Endothelial cell of umbilical vein (primary cell): ENCODE results near the gene FANCC.

Experiments
- EZH2 ChIP-seq: IDR thresholded peaks from 2 replicates; pipeline ENCODE4 v1.6.1; 2012; ENCODE audit warnings: borderline replicate concordance, low read depth, mild to moderate bottlenecking, moderate library complexity, low read length, inconsistent platforms; ENCODE audit not compliant: severe bottlenecking
- GATA2 ChIP-seq: IDR thresholded peaks from 2 replicates; pipeline ENCODE4 v1.7.0; 2011; ENCODE audit warnings: low read depth, mild to moderate bottlenecking, moderate library complexity, mixed read lengths, low read length; ENCODE audit not compliant: insufficient read length, insufficient read depth
- JUN ChIP-seq: IDR thresholded peaks from 2 replicates; pipeline ENCODE4 v1.6.1; 2011; ENCODE audit warnings: borderline replicate concordance, low read depth; ENCODE audit not compliant: insufficient read length, insufficient read depth
- MAX ChIP-seq: IDR thresholded peaks from 2 replicates; pipeline ENCODE4 v1.6.1; 2011; ENCODE audit not compliant: insufficient read depth, insufficient read length
- MYC ChIP-seq: IDR thresholded peaks from one replicate; pipeline ENCODE4 v1.6.1; 2011; ENCODE audit warnings: mild to moderate bottlenecking, low read depth, low read length
- POLR2A ChIP-seq: IDR thresholded peaks from 2 replicates; pipeline ENCODE4 v1.6.1; 2012; ENCODE audit warnings: low read depth, mild to moderate bottlenecking, control low read depth, low read length
- POLR2AphosphoS5 ChIP-seq: IDR thresholded peaks from 2 replicates; pipeline ENCODE4 v1.6.1; 2012; ENCODE audit warnings: low read depth, mild to moderate bottlenecking, control low read depth, low read length, moderate library complexity; ENCODE audit not compliant: insufficient read depth
- TF ChIP-seq, protein P1 (sequence below), 2 donors: IDR thresholded peaks; 1 replicate in 1 of 2; 2 replicates in 1 of 2; pipeline ENCODE4 v1.5.1; 2011; ENCODE audit warnings: low read length in 2 of 2, mild to moderate bottlenecking in 2 of 2, moderate library complexity in 2 of 2, control low read depth in 1 of 2, inconsistent platforms in 1 of 2, low read depth in 1 of 2; ENCODE audit not compliant: insufficient read depth in 1 of 2; ENCODE audit errors: extremely low read depth in 1 of 2

GRCh38 chr9:95103281-95103771, 214.2 kb downstream of the FANCC start:
- TF ChIP-seq POLR2A (no peak), POLR2AphosphoS5 (no peak), EZH2 (no peak), MAX (no peak), JUN (no peak), MYC (no peak), GATA2 (no peak)
- TF ChIP-seq, protein P1, sequence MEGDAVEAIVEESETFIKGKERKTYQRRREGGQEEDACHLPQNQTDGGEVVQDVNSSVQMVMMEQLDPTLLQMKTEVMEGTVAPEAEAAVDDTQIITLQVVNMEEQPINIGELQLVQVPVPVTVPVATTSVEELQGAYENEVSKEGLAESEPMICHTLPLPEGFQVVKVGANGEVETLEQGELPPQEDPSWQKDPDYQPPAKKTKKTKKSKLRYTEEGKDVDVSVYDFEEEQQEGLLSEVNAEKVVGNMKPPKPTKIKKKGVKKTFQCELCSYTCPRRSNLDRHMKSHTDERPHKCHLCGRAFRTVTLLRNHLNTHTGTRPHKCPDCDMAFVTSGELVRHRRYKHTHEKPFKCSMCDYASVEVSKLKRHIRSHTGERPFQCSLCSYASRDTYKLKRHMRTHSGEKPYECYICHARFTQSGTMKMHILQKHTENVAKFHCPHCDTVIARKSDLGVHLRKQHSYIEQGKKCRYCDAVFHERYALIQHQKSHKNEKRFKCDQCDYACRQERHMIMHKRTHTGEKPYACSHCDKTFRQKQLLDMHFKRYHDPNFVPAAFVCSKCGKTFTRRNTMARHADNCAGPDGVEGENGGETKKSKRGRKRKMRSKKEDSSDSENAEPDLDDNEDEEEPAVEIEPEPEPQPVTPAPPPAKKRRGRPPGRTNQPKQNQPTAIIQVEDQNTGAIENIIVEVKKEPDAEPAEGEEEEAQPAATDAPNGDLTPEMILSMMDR (IDR thresholded peaks at IDR 0.05; ENCODE audit: extremely low read depth in 1 of 2, insufficient read depth in 1 of 2, low read depth in 1 of 2, low read length in 2 of 2) = no peak
